H9 (cell line): ENCODE data around the gene GATA2. TPM values are rescaled to one million over a fixed set of nuclear protein-coding genes. Genes with fewer than 3 reads are reported as not detected.

ENCODE experiments used
- DNase-seq: peaks from one replicate; pipeline ENCODE4 v3.0.0-alpha.2; 2017
- H2AFZ ChIP-seq: one replicate; pipeline ENCODE4 v1.6.1; 2013; ENCODE audit warnings: mild to moderate bottlenecking, low read length, control low read depth, moderate library complexity
- H2AK5ac ChIP-seq: 2 replicates; pipeline ENCODE4 v1.6.1; 2013; ENCODE audit warnings: low read length, control low read depth, mixed read lengths; ENCODE audit not compliant: insufficient read length
- H2BK120ac ChIP-seq: one replicate; pipeline ENCODE4 v1.6.1; 2013; ENCODE audit warnings: low read depth, mild to moderate bottlenecking, low read length, control low read depth, inconsistent platforms; ENCODE audit not compliant: poor library complexity, severe bottlenecking
- H2BK12ac ChIP-seq: 2 replicates; pipeline ENCODE4 v1.6.1; 2013; ENCODE audit warnings: low read length, control low read depth, mixed read lengths, low read depth; ENCODE audit not compliant: insufficient read length
- H2BK15ac ChIP-seq: 2 replicates; pipeline ENCODE4 v1.6.1; 2013; ENCODE audit warnings: low read depth, low read length, control low read depth
- H2BK20ac ChIP-seq: one replicate; pipeline ENCODE4 v1.6.1; 2013; ENCODE audit warnings: low read depth, mild to moderate bottlenecking, low read length, control low read depth, inconsistent platforms; ENCODE audit not compliant: poor library complexity, severe bottlenecking
- H2BK5ac ChIP-seq: 2 replicates; pipeline ENCODE4 v1.6.1; 2013; ENCODE audit warnings: low read length, control low read depth, mixed read lengths; ENCODE audit not compliant: insufficient read length
- H3K14ac ChIP-seq: 2 replicates; pipeline ENCODE4 v1.6.1; 2013; ENCODE audit warnings: low read length, control low read depth; ENCODE audit not compliant: insufficient read depth
- H3K18ac ChIP-seq: 2 replicates; pipeline ENCODE4 v1.6.1; 2013; ENCODE audit warnings: low read depth, mild to moderate bottlenecking, mixed read lengths, low read length, control low read depth; ENCODE audit not compliant: insufficient read length
- H3K23ac ChIP-seq: 2 replicates; pipeline ENCODE4 v1.6.1; 2013; ENCODE audit warnings: low read length, control low read depth, mixed read lengths, low read depth; ENCODE audit not compliant: insufficient read length
- H3K23me2 ChIP-seq: 2 replicates; pipeline ENCODE4 v1.6.1; 2013; ENCODE audit warnings: low read depth, mild to moderate bottlenecking, mixed read lengths, low read length, control low read depth; ENCODE audit not compliant: insufficient read length, poor library complexity, severe bottlenecking
- H3K27ac ChIP-seq: 2 replicates; pipeline ENCODE4 v1.5.1; 2013; ENCODE audit warnings: low read length, control low read depth, mixed read lengths, low read depth; ENCODE audit not compliant: insufficient read length
- H3K27me3 ChIP-seq: 2 replicates; pipeline ENCODE4 v1.6.1; 2013; ENCODE audit warnings: low read length, control low read depth, inconsistent platforms; ENCODE audit not compliant: insufficient read depth
- H3K4ac ChIP-seq: 2 replicates; pipeline ENCODE4 v1.6.1; 2013; ENCODE audit warnings: low read depth, mild to moderate bottlenecking, control low read depth, inconsistent platforms, low read length, moderate library complexity
- H3K4me1 ChIP-seq: 2 replicates; pipeline ENCODE4 v1.6.1; 2013; ENCODE audit warnings: low read length, control low read depth, inconsistent platforms; ENCODE audit not compliant: insufficient read depth
- H3K4me2 ChIP-seq: 2 replicates; pipeline ENCODE4 v1.6.1; 2013; ENCODE audit warnings: low read length, control low read depth, mixed read lengths; ENCODE audit not compliant: insufficient read length, insufficient read depth
- H3K56ac ChIP-seq: 2 replicates; pipeline ENCODE4 v1.6.1; 2013; ENCODE audit warnings: low read depth, mild to moderate bottlenecking, mixed read lengths, low read length, control low read depth; ENCODE audit not compliant: insufficient read length
- H3K79me1 ChIP-seq: 2 replicates; pipeline ENCODE4 v1.6.1; 2013; ENCODE audit warnings: low read depth, mild to moderate bottlenecking, moderate library complexity, low read length, control low read depth, inconsistent platforms; ENCODE audit not compliant: insufficient read depth, poor library complexity, severe bottlenecking
- H3K79me2 ChIP-seq: 2 replicates; pipeline ENCODE4 v1.6.1; 2013; ENCODE audit warnings: low read length, control low read depth, inconsistent platforms; ENCODE audit not compliant: insufficient read depth
- H3K9ac ChIP-seq: 2 replicates; pipeline ENCODE4 v1.6.1; 2013; ENCODE audit warnings: low read length, control low read depth, mixed read lengths; ENCODE audit not compliant: insufficient read length; ENCODE audit errors: extremely low read depth
- H3K9me3 ChIP-seq: one replicate; pipeline ENCODE4 v1.6.1; 2013; ENCODE audit warnings: low read depth, low read length, inconsistent platforms; ENCODE audit not compliant: control insufficient read depth
- H3T11ph ChIP-seq: one replicate; pipeline ENCODE4 v1.6.1; 2013; ENCODE audit warnings: mild to moderate bottlenecking, low read length, control low read depth, inconsistent platforms
- H4K20me1 ChIP-seq: one replicate; pipeline ENCODE4 v1.6.1; 2013; ENCODE audit not compliant: control insufficient read depth, insufficient read length, insufficient read depth
- H4K5ac ChIP-seq: 2 replicates; pipeline ENCODE4 v1.6.1; 2013; ENCODE audit warnings: low read depth, mild to moderate bottlenecking, mixed read lengths, low read length, control low read depth; ENCODE audit not compliant: insufficient read length
- H4K8ac ChIP-seq: replicated peaks from 2 replicates; pipeline ENCODE4 v1.6.1; 2013; ENCODE audit warnings: low read length, control low read depth, mixed read lengths, low read depth; ENCODE audit not compliant: insufficient read length
- H4K91ac ChIP-seq: 2 replicates; pipeline ENCODE4 v1.6.1; 2013; ENCODE audit warnings: low read depth, mild to moderate bottlenecking, moderate library complexity, mixed read lengths, low read length, control low read depth; ENCODE audit not compliant: insufficient read length
- H3K27ac Mint-ChIP-seq, 3 experiments: 2 replicates in 2 of 3; 3 replicates in 1 of 3; pipeline ENCODE4 v1.8.0; 2020 to 2021; ENCODE audit warnings: mixed read lengths in 3 of 3, mild to moderate bottlenecking in 1 of 3, moderate library complexity in 1 of 3
- H3K27me3 Mint-ChIP-seq: 2 replicates; pipeline ENCODE4 v1.8.0; 2021; ENCODE audit warnings: low read depth, mild to moderate bottlenecking, moderate library complexity, mixed read lengths
- H3K36me3 Mint-ChIP-seq, 3 experiments: 2 replicates in 2 of 3; 3 replicates in 1 of 3; pipeline ENCODE4 v1.8.0; 2020 to 2021; ENCODE audit warnings: low read depth in 3 of 3, mixed read lengths in 3 of 3; ENCODE audit not compliant: insufficient read depth in 1 of 3
- H3K4me1 Mint-ChIP-seq, 2 experiments: 2 replicates each; pipeline ENCODE4 v1.8.0; 2020; ENCODE audit warnings: mixed read lengths in 2 of 2
- H3K4me3 Mint-ChIP-seq, 2 experiments: 2 replicates in 1 of 2; 3 replicates in 1 of 2; pipeline ENCODE4 v1.8.0; 2020 to 2021; ENCODE audit warnings: mild to moderate bottlenecking in 2 of 2, mixed read lengths in 2 of 2, moderate library complexity in 1 of 2
- H3K9me3 Mint-ChIP-seq, 2 experiments: 2 replicates in 1 of 2; 3 replicates in 1 of 2; pipeline ENCODE4 v1.8.0; 2020; ENCODE audit warnings: mild to moderate bottlenecking in 2 of 2, mixed read lengths in 2 of 2, moderate library complexity in 1 of 2
- WGBS: extraction: QIAGEN DNeasy Blood & Tissue Kit; methylation state at CpG from one replicate; pipeline ENCODE4 v1.1.7; 2013; ENCODE audit warnings: missing lambda C conversion rate, low lambda C conversion rate, mixed read lengths; ENCODE audit not compliant: insufficient read length; ENCODE audit errors: extremely low coverage; 5-methylcytosine and 5-hydroxymethylcytosine counted together
- total RNA-seq: library from RNA; stranded (reverse); gene quantifications from 2 replicates; pipeline ENCODE4 v1.2.1, GENCODE V29; 2021
- TF ChIP-seq, protein P1 (sequence below): fragments of 200-600 bp; sonication (generic); conservative IDR thresholded peaks from 3 replicates; pipeline ENCODE4 v1.8.0; 2021; ENCODE audit warnings: antibody characterized with exemption, mild to moderate bottlenecking

Gene GATA2
- total RNA-seq, 1 experiment from 2014 or later, result 1.9 TPM

DNA sequence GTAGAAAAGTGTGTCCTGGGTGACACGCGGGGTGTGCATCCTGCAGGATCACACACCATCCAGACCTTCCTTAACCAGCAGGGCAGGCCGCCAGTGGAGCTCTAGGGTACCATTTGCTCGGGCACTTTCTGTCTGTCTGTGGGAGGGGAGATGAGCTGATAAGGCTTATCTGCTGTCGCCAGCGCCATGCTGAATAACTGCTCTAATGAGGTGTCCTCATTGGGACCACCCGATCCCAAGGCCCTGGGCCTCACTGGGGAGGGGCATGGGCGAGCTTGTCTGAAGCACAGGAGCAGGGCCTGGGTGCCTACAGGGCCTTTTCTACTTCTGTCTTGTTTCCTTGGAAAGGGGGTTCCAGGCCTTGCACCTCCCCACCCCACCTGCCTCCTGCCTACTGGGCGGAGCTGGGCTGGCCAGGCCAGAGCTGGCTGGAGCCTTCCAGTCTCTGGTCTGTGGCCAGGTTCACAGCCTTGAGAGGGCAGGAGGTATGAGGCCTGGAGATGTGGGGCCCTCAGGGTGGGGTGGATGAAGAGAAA is 2.5 kb upstream of the GATA2 start:
- H3K27ac Mint-ChIP-seq, result no peak overlapping the region
- H3K27me3 Mint-ChIP-seq, result peaks cover 97% of the 10 kb centered on the region
- Histone ChIP-seq H2AFZ (no peak overlapping the region), H2BK5ac (no peak overlapping the region), H3K4me2 (no peak overlapping the region), H4K20me1 (peaks cover 3% of the 10 kb centered on the region), H2BK20ac (no peak overlapping the region), H3T11ph (no peak overlapping the region), H3K56ac (no peak overlapping the region), H3K27me3 (peaks cover 69% of the 10 kb centered on the region), H3K4ac (no peak overlapping the region), H4K5ac (no peak overlapping the region), H4K91ac (no peak overlapping the region), H3K23me2 (peaks cover 5% of the 10 kb centered on the region), H3K79me2 (no peaks in the 10 kb centered on the region), H3K79me1 (no peaks in the 10 kb centered on the region), H2BK12ac (no peak overlapping the region), H3K18ac (no peak overlapping the region), H3K14ac (no peak overlapping the region), H3K23ac (no peak overlapping the region), H2BK120ac (no peak overlapping the region), H2AK5ac (no peak overlapping the region), H3K4me1 (no peaks in the 10 kb centered on the region), H3K27ac (no peak overlapping the region), H3K9me3 (no peaks in the 10 kb centered on the region), H2BK15ac (no peak overlapping the region), H4K8ac (no peak overlapping the region), H3K9ac (no peak overlapping the region)
- TF ChIP-seq, protein P1, sequence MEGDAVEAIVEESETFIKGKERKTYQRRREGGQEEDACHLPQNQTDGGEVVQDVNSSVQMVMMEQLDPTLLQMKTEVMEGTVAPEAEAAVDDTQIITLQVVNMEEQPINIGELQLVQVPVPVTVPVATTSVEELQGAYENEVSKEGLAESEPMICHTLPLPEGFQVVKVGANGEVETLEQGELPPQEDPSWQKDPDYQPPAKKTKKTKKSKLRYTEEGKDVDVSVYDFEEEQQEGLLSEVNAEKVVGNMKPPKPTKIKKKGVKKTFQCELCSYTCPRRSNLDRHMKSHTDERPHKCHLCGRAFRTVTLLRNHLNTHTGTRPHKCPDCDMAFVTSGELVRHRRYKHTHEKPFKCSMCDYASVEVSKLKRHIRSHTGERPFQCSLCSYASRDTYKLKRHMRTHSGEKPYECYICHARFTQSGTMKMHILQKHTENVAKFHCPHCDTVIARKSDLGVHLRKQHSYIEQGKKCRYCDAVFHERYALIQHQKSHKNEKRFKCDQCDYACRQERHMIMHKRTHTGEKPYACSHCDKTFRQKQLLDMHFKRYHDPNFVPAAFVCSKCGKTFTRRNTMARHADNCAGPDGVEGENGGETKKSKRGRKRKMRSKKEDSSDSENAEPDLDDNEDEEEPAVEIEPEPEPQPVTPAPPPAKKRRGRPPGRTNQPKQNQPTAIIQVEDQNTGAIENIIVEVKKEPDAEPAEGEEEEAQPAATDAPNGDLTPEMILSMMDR, result no peak
- H3K9me3 Mint-ChIP-seq, result peaks cover 3 to 4% of the 10 kb centered on the region in 2 experiments; a peak in 2 of 5 replicates
- H3K36me3 Mint-ChIP-seq, result no peaks in the 10 kb centered on the region; a peak in 2 of 7 replicates
- no CpG with 5 or more reads among the region's 9 CpGs for WGBS
- peak; percentile 14 for DNase-seq
- peaks cover 28 to 53% of the 10 kb centered on the region in 2 experiments for H3K4me1 Mint-ChIP-seq
- H3K4me3 Mint-ChIP-seq, result no peak overlapping the region
